H9 (cell line): ENCODE measurements around the gene LAMB4. TPM values are rescaled to one million over a fixed set of nuclear protein-coding genes. Genes with fewer than 3 reads are reported as not detected.

Source experiments
- DNase-seq: peaks from one replicate; pipeline ENCODE4 v3.0.0-alpha.2; 2017
- H2AFZ ChIP-seq: one replicate; pipeline ENCODE4 v1.6.1; 2013; ENCODE audit warnings: mild to moderate bottlenecking, low read length, control low read depth, moderate library complexity
- H2AK5ac ChIP-seq: 2 replicates; pipeline ENCODE4 v1.6.1; 2013; ENCODE audit warnings: low read length, control low read depth, mixed read lengths; ENCODE audit not compliant: insufficient read length
- H2BK120ac ChIP-seq: one replicate; pipeline ENCODE4 v1.6.1; 2013; ENCODE audit warnings: low read depth, mild to moderate bottlenecking, low read length, control low read depth, inconsistent platforms; ENCODE audit not compliant: poor library complexity, severe bottlenecking
- H2BK12ac ChIP-seq: 2 replicates; pipeline ENCODE4 v1.6.1; 2013; ENCODE audit warnings: low read length, control low read depth, mixed read lengths, low read depth; ENCODE audit not compliant: insufficient read length
- H2BK15ac ChIP-seq: 2 replicates; pipeline ENCODE4 v1.6.1; 2013; ENCODE audit warnings: low read depth, low read length, control low read depth
- H2BK20ac ChIP-seq: one replicate; pipeline ENCODE4 v1.6.1; 2013; ENCODE audit warnings: low read depth, mild to moderate bottlenecking, low read length, control low read depth, inconsistent platforms; ENCODE audit not compliant: poor library complexity, severe bottlenecking
- H2BK5ac ChIP-seq: 2 replicates; pipeline ENCODE4 v1.6.1; 2013; ENCODE audit warnings: low read length, control low read depth, mixed read lengths; ENCODE audit not compliant: insufficient read length
- H3K14ac ChIP-seq: 2 replicates; pipeline ENCODE4 v1.6.1; 2013; ENCODE audit warnings: low read length, control low read depth; ENCODE audit not compliant: insufficient read depth
- H3K18ac ChIP-seq: 2 replicates; pipeline ENCODE4 v1.6.1; 2013; ENCODE audit warnings: low read depth, mild to moderate bottlenecking, mixed read lengths, low read length, control low read depth; ENCODE audit not compliant: insufficient read length
- H3K23ac ChIP-seq: 2 replicates; pipeline ENCODE4 v1.6.1; 2013; ENCODE audit warnings: low read length, control low read depth, mixed read lengths, low read depth; ENCODE audit not compliant: insufficient read length
- H3K23me2 ChIP-seq: 2 replicates; pipeline ENCODE4 v1.6.1; 2013; ENCODE audit warnings: low read depth, mild to moderate bottlenecking, mixed read lengths, low read length, control low read depth; ENCODE audit not compliant: insufficient read length, poor library complexity, severe bottlenecking
- H3K27ac ChIP-seq: 2 replicates; pipeline ENCODE4 v1.5.1; 2013; ENCODE audit warnings: low read length, control low read depth, mixed read lengths, low read depth; ENCODE audit not compliant: insufficient read length
- H3K27me3 ChIP-seq: 2 replicates; pipeline ENCODE4 v1.6.1; 2013; ENCODE audit warnings: low read length, control low read depth, inconsistent platforms; ENCODE audit not compliant: insufficient read depth
- H3K4ac ChIP-seq: 2 replicates; pipeline ENCODE4 v1.6.1; 2013; ENCODE audit warnings: low read depth, mild to moderate bottlenecking, control low read depth, inconsistent platforms, low read length, moderate library complexity
- H3K4me1 ChIP-seq: 2 replicates; pipeline ENCODE4 v1.6.1; 2013; ENCODE audit warnings: low read length, control low read depth, inconsistent platforms; ENCODE audit not compliant: insufficient read depth
- H3K4me2 ChIP-seq: 2 replicates; pipeline ENCODE4 v1.6.1; 2013; ENCODE audit warnings: low read length, control low read depth, mixed read lengths; ENCODE audit not compliant: insufficient read length, insufficient read depth
- H3K56ac ChIP-seq: 2 replicates; pipeline ENCODE4 v1.6.1; 2013; ENCODE audit warnings: low read depth, mild to moderate bottlenecking, mixed read lengths, low read length, control low read depth; ENCODE audit not compliant: insufficient read length
- H3K79me1 ChIP-seq: 2 replicates; pipeline ENCODE4 v1.6.1; 2013; ENCODE audit warnings: low read depth, mild to moderate bottlenecking, moderate library complexity, low read length, control low read depth, inconsistent platforms; ENCODE audit not compliant: insufficient read depth, poor library complexity, severe bottlenecking
- H3K79me2 ChIP-seq: 2 replicates; pipeline ENCODE4 v1.6.1; 2013; ENCODE audit warnings: low read length, control low read depth, inconsistent platforms; ENCODE audit not compliant: insufficient read depth
- H3K9ac ChIP-seq: 2 replicates; pipeline ENCODE4 v1.6.1; 2013; ENCODE audit warnings: low read length, control low read depth, mixed read lengths; ENCODE audit not compliant: insufficient read length; ENCODE audit errors: extremely low read depth
- H3K9me3 ChIP-seq: one replicate; pipeline ENCODE4 v1.6.1; 2013; ENCODE audit warnings: low read depth, low read length, inconsistent platforms; ENCODE audit not compliant: control insufficient read depth
- H3T11ph ChIP-seq: one replicate; pipeline ENCODE4 v1.6.1; 2013; ENCODE audit warnings: mild to moderate bottlenecking, low read length, control low read depth, inconsistent platforms
- H4K20me1 ChIP-seq: one replicate; pipeline ENCODE4 v1.6.1; 2013; ENCODE audit not compliant: control insufficient read depth, insufficient read length, insufficient read depth
- H4K5ac ChIP-seq: 2 replicates; pipeline ENCODE4 v1.6.1; 2013; ENCODE audit warnings: low read depth, mild to moderate bottlenecking, mixed read lengths, low read length, control low read depth; ENCODE audit not compliant: insufficient read length
- H4K8ac ChIP-seq: replicated peaks from 2 replicates; pipeline ENCODE4 v1.6.1; 2013; ENCODE audit warnings: low read length, control low read depth, mixed read lengths, low read depth; ENCODE audit not compliant: insufficient read length
- H4K91ac ChIP-seq: 2 replicates; pipeline ENCODE4 v1.6.1; 2013; ENCODE audit warnings: low read depth, mild to moderate bottlenecking, moderate library complexity, mixed read lengths, low read length, control low read depth; ENCODE audit not compliant: insufficient read length
- H3K27ac Mint-ChIP-seq, 3 experiments: 2 replicates in 2 of 3; 3 replicates in 1 of 3; pipeline ENCODE4 v1.8.0; 2020 to 2021; ENCODE audit warnings: mixed read lengths in 3 of 3, mild to moderate bottlenecking in 1 of 3, moderate library complexity in 1 of 3
- H3K27me3 Mint-ChIP-seq: 2 replicates; pipeline ENCODE4 v1.8.0; 2021; ENCODE audit warnings: low read depth, mild to moderate bottlenecking, moderate library complexity, mixed read lengths
- H3K36me3 Mint-ChIP-seq, 3 experiments: 2 replicates in 2 of 3; 3 replicates in 1 of 3; pipeline ENCODE4 v1.8.0; 2020 to 2021; ENCODE audit warnings: low read depth in 3 of 3, mixed read lengths in 3 of 3; ENCODE audit not compliant: insufficient read depth in 1 of 3
- H3K4me1 Mint-ChIP-seq, 2 experiments: 2 replicates each; pipeline ENCODE4 v1.8.0; 2020; ENCODE audit warnings: mixed read lengths in 2 of 2
- H3K4me3 Mint-ChIP-seq, 2 experiments: 2 replicates in 1 of 2; 3 replicates in 1 of 2; pipeline ENCODE4 v1.8.0; 2020 to 2021; ENCODE audit warnings: mild to moderate bottlenecking in 2 of 2, mixed read lengths in 2 of 2, moderate library complexity in 1 of 2
- H3K9me3 Mint-ChIP-seq, 2 experiments: 2 replicates in 1 of 2; 3 replicates in 1 of 2; pipeline ENCODE4 v1.8.0; 2020; ENCODE audit warnings: mild to moderate bottlenecking in 2 of 2, mixed read lengths in 2 of 2, moderate library complexity in 1 of 2
- WGBS: extraction: QIAGEN DNeasy Blood & Tissue Kit; methylation state at CpG from one replicate; pipeline ENCODE4 v1.1.7; 2013; ENCODE audit warnings: missing lambda C conversion rate, low lambda C conversion rate, mixed read lengths; ENCODE audit not compliant: insufficient read length; ENCODE audit errors: extremely low coverage; 5-methylcytosine and 5-hydroxymethylcytosine counted together
- total RNA-seq: library from RNA; stranded (reverse); gene quantifications from 2 replicates; pipeline ENCODE4 v1.2.1, GENCODE V29; 2021
- TF ChIP-seq, protein P1 (sequence below): fragments of 200-600 bp; sonication (generic); conservative IDR thresholded peaks from 3 replicates; pipeline ENCODE4 v1.8.0; 2021; ENCODE audit warnings: antibody characterized with exemption, mild to moderate bottlenecking

LAMB4 gene
- total RNA-seq, 1 experiment from 2014 or later = not detected

DNA sequence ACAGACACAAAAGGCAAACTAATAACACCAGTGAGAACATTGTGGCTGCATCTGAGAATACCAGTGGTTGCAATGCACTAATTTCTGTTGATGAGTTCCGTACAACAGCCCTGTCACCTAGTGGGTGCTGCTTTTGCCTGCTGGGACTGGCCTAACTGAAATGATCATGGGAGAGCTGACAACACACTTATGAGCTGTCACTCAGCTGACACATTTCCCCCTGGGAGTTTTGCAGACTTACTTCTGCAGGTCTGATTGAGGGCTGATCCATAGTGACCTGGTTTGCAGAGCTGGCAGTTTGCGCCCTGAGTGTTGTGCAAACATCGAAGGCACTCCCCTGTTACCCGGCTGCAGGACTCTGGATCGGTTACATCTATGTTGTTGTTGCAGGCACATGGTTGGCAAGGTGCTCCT, 66.6 kb downstream of the LAMB4 start:
- Histone ChIP-seq H4K8ac (no peak overlapping the region), H3K4me2 (no peak overlapping the region), H3K23ac (no peak overlapping the region), H3K27ac (no peak overlapping the region), H2AK5ac (no peak overlapping the region), H3K56ac (no peak overlapping the region), H4K20me1 (no peaks in the 10 kb centered on the region), H3K9ac (no peak overlapping the region), H2BK20ac (no peak overlapping the region), H3K4me1 (peaks cover 4% of the 10 kb centered on the region; the same call in 1 of the 2 replicates), H3K79me2 (no peaks in the 10 kb centered on the region), H2AFZ (no peak overlapping the region), H2BK5ac (no peak overlapping the region), H3T11ph (no peak overlapping the region), H2BK15ac (no peak overlapping the region), H3K14ac (no peak overlapping the region), H3K23me2 (no peaks in the 10 kb centered on the region), H3K79me1 (no peaks in the 10 kb centered on the region), H3K4ac (no peak overlapping the region), H3K27me3 (no peaks in the 10 kb centered on the region), H4K91ac (no peak overlapping the region), H3K9me3 (no peaks in the 10 kb centered on the region), H3K18ac (no peak overlapping the region), H2BK120ac (no peak overlapping the region), H4K5ac (no peak overlapping the region), H2BK12ac (no peak overlapping the region)
- no peak for DNase-seq
- no peak overlapping the region; a peak in 1 of 7 replicates for H3K27ac Mint-ChIP-seq
- TF ChIP-seq, protein P1, sequence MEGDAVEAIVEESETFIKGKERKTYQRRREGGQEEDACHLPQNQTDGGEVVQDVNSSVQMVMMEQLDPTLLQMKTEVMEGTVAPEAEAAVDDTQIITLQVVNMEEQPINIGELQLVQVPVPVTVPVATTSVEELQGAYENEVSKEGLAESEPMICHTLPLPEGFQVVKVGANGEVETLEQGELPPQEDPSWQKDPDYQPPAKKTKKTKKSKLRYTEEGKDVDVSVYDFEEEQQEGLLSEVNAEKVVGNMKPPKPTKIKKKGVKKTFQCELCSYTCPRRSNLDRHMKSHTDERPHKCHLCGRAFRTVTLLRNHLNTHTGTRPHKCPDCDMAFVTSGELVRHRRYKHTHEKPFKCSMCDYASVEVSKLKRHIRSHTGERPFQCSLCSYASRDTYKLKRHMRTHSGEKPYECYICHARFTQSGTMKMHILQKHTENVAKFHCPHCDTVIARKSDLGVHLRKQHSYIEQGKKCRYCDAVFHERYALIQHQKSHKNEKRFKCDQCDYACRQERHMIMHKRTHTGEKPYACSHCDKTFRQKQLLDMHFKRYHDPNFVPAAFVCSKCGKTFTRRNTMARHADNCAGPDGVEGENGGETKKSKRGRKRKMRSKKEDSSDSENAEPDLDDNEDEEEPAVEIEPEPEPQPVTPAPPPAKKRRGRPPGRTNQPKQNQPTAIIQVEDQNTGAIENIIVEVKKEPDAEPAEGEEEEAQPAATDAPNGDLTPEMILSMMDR = no peak
- no peaks in the 10 kb centered on the region for H3K27me3 Mint-ChIP-seq
- WGBS = no CpG with 5 or more reads among the region's 5 CpGs
- peaks cover 14% of the 10 kb centered on the region in 2 experiments for H3K4me1 Mint-ChIP-seq
- no peak overlapping the region for H3K4me3 Mint-ChIP-seq
- no peaks in the 10 kb centered on the region for H3K9me3 Mint-ChIP-seq
- H3K36me3 Mint-ChIP-seq = no peaks in the 10 kb centered on the region; a peak in 1 of 7 replicates
